Esophagus squamous epithelium (tissue), 4 donors: ENCODE data around the gene RNF157.

Experiments used
- CTCF ChIP-seq, 6 experiments: fragments of 450-650 bp in 4 of 6; fragments of 200-600 bp in 2 of 6; sonication (generic) in 2 of 6; IDR thresholded peaks; one replicate each; pipeline ENCODE4 v1.5.1; 2016 to 2019; ENCODE audit warnings: antibody characterized with exemption in 6 of 6, mild to moderate bottlenecking in 4 of 6, moderate library complexity in 4 of 6
- POLR2A ChIP-seq, 4 donors: fragments of 450-650 bp; IDR thresholded peaks; one replicate each; pipeline ENCODE4 v1.6.1; 2017; ENCODE audit warnings: antibody characterized with exemption in 4 of 4, mild to moderate bottlenecking in 4 of 4, moderate library complexity in 3 of 4

GRCh38 chr17:76261421-76262215, 21.3 kb upstream of the RNF157 start:
- TF ChIP-seq CTCF (IDR thresholded peaks at IDR 0.05) (no peak), POLR2A (IDR thresholded peaks at IDR 0.05) (no peak)
